Mesothelial cell of epicardium (in vitro differentiated cells): ENCODE data around the gene SLC10A1. TPM values are rescaled to one million over a fixed set of nuclear protein-coding genes. Genes with fewer than 3 reads are reported as not detected.

Experiments used
- DNase-seq, 2 experiments: peaks; one replicate each; pipeline ENCODE4 v3.0.0; 2021; ENCODE audit warnings: low spot score in 2 of 2; ENCODE audit not compliant: unreplicated experiment in 2 of 2
- H3K27ac Mint-ChIP-seq: 2 replicates; pipeline ENCODE4 v1.8.0; 2021; ENCODE audit warnings: mixed read lengths
- H3K27me3 Mint-ChIP-seq: 2 replicates; pipeline ENCODE4 v1.8.0; 2021; ENCODE audit warnings: low read depth, mixed read lengths
- H3K36me3 Mint-ChIP-seq: 2 replicates; pipeline ENCODE4 v1.8.0; 2021; ENCODE audit warnings: mixed read lengths
- H3K4me1 Mint-ChIP-seq: 2 replicates; pipeline ENCODE4 v1.8.0; 2021; ENCODE audit warnings: mixed read lengths
- H3K4me3 Mint-ChIP-seq: 2 replicates; pipeline ENCODE4 v1.8.0; 2021; ENCODE audit warnings: mild to moderate bottlenecking, moderate library complexity, mixed read lengths
- H3K9me3 Mint-ChIP-seq: 2 replicates; pipeline ENCODE4 v1.8.0; 2021; ENCODE audit warnings: mixed read lengths
- total RNA-seq: library from RNA; stranded (reverse); gene quantifications from 3 replicates; pipeline ENCODE4 v1.2.1, GENCODE V29; 2021
- TF ChIP-seq, protein P1 (sequence below): fragments of 200-600 bp; sonication (generic); IDR thresholded peaks from one replicate; pipeline ENCODE4 v1.5.0; 2021; ENCODE audit warnings: antibody characterized with exemption; ENCODE audit not compliant: unreplicated experiment

Gene SLC10A1
- total RNA-seq, 1 donor from 2014 or later: not detected

DNA sequence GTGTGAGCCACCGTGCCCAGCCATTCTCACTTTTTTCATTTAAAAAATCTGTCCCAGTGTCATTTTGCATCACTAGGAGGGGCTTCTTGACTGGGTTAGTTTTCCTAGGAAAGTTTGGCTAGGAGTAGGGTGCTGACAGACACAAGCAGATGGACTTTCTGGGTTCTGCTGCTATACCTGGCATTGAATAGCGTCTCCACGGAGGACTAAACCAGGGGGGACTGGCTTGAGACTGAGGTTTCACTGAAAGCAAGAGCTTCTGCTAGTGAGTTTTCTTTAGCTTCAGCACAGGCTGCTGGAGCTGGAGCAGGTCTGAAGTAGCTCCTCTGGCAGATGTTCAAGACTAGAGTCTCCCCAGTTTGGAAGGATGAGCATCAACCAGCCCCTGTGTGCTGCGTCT, 1.4 kb downstream of the SLC10A1 start:
- Mint-ChIP-seq H3K36me3 (no peaks in the 10 kb centered on the region), H3K4me3 (no peak overlapping the region), H3K27me3 (peaks cover 24% of the 10 kb centered on the region), H3K4me1 (no peaks in the 10 kb centered on the region), H3K9me3 (peaks cover 2% of the 10 kb centered on the region), H3K27ac (no peak overlapping the region)
- TF ChIP-seq, protein P1, sequence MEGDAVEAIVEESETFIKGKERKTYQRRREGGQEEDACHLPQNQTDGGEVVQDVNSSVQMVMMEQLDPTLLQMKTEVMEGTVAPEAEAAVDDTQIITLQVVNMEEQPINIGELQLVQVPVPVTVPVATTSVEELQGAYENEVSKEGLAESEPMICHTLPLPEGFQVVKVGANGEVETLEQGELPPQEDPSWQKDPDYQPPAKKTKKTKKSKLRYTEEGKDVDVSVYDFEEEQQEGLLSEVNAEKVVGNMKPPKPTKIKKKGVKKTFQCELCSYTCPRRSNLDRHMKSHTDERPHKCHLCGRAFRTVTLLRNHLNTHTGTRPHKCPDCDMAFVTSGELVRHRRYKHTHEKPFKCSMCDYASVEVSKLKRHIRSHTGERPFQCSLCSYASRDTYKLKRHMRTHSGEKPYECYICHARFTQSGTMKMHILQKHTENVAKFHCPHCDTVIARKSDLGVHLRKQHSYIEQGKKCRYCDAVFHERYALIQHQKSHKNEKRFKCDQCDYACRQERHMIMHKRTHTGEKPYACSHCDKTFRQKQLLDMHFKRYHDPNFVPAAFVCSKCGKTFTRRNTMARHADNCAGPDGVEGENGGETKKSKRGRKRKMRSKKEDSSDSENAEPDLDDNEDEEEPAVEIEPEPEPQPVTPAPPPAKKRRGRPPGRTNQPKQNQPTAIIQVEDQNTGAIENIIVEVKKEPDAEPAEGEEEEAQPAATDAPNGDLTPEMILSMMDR: no peak
- no peak for DNase-seq

DNA sequence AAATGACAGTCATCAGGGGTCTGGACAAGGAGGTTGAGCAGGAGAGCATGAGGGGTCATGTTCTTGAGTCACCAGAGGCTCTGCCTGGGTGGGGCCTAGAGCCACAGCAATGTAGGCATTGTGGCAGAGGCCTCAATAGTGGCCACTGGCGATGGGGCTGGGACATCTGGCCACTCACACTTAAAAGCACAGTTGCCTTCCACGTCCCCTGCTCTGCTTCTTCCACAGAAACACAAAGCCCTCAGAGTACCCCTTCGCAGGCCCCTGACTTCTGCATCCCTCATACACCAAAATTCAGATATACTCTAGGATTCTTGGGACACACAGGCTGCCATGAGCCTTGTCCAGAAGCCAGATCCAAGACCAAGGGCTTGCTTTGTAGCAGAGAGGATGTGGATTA, 2.2 kb downstream of the SLC10A1 start:
- no peaks in the 10 kb centered on the region for H3K36me3 Mint-ChIP-seq
- TF ChIP-seq, protein P1: no peak
- H3K4me1 Mint-ChIP-seq: no peaks in the 10 kb centered on the region
- peaks cover 24% of the 10 kb centered on the region for H3K27me3 Mint-ChIP-seq
- no peak overlapping the region for H3K27ac Mint-ChIP-seq
- no peak for DNase-seq
- H3K9me3 Mint-ChIP-seq: no peaks in the 10 kb centered on the region
- no peak overlapping the region for H3K4me3 Mint-ChIP-seq

DNA sequence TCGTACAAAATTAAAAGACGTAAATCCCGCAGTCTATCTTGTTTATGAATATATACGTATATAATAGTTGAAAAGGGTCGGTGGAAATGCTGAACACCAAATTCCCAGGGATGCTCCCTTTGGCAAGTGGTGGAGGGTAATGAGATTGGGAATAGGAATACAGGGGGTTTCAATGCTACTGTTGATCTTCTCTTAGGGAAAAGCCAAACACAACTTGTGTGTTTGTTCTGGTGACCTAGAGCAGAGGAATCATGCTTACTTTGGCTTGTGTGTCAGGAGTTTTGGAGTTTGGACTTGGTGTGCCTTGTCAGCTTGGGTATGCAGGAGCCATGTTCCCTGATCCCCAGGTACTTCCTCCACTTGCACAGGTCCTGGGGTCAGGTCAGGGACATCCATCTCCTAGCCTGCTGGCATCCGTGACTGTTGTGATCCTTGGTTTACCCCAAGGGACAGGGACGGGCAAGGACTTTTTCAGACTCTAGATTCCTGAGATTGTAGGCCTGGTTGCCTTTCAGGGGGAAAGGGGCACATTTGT, 4.1 kb downstream of the SLC10A1 start:
- Mint-ChIP-seq H3K4me1 (no peaks in the 10 kb centered on the region), H3K27ac (no peak overlapping the region), H3K36me3 (no peaks in the 10 kb centered on the region), H3K9me3 (no peaks in the 10 kb centered on the region), H3K4me3 (no peak overlapping the region), H3K27me3 (peaks cover 24% of the 10 kb centered on the region)
- DNase-seq: no peak
- TF ChIP-seq, protein P1: no peak

DNA sequence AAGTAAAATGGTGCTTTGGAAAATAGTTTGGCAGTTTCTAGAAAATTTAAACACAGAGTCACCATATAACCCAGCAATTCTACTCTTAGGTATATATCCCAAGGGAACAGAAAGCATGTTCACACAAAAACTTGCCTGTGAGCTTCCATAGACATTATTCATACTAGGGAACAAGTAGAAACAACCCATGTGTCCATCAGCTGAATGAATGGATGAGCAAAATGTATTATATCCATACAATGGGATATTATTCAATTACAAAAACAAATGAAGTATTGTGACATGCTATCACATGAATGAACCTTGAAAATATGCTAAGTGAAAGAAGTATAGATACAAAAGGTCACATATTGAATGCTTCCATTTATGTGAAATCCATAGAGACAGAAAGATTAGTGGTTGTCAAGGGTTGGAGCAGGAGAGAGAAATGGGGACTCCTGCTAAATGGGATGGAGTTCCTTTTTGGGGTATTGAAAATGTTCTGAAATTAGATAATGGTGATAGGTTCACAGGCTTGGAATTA, 7.9 kb downstream of the SLC10A1 start:
- DNase-seq: no peak
- Mint-ChIP-seq H3K4me1 (no peaks in the 10 kb centered on the region), H3K27me3 (peaks cover under 1% of the 10 kb centered on the region), H3K4me3 (no peak overlapping the region), H3K9me3 (no peaks in the 10 kb centered on the region), H3K36me3 (peaks cover 2% of the 10 kb centered on the region), H3K27ac (no peak overlapping the region)
- TF ChIP-seq, protein P1: no peak

DNA sequence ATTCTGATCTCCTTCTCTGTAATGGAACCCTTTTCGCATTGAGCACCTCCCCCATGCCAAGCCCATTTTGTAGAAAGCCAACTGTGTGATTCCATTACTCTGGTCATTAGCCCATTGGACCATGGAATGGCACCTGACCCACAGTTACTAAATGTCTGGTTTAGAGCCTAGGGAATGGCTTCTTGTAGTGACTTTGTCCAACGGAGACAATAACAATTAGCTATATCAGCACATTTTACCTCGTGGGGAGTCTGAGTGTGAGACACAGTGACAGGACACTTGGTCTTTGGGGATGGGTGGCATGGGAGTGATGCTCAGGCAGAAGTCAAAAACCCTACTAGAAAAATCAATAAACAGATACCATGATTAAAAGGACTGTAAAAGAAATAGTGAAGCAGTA, 10.4 kb downstream of the SLC10A1 start:
- H3K4me3 Mint-ChIP-seq: no peak overlapping the region
- no peak for DNase-seq
- TF ChIP-seq, protein P1: no peak
- no peak overlapping the region for H3K27ac Mint-ChIP-seq
- no peaks in the 10 kb centered on the region for H3K9me3 Mint-ChIP-seq
- no peaks in the 10 kb centered on the region for H3K4me1 Mint-ChIP-seq
- H3K27me3 Mint-ChIP-seq: no peaks in the 10 kb centered on the region
- H3K36me3 Mint-ChIP-seq: peaks cover 2% of the 10 kb centered on the region

DNA sequence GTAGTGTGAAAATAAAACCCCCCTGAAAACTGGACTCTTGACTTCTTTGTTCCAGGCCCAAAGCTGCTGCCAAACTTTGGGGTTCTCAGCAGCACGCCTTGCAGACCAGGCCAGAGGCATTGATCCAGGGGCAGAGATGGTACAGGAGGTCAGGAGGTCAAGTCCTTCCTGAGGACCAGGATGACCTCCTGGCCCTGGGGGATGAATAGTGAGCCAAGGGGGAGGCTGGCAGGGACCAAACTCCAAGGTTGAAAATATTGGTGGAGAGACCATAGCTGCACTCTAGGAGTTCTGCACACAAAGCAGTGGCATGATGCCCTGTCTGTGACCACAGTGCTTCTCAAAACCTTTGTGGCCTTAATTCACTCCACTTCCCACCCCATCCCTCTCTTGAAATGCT, 12.1 kb downstream of the SLC10A1 start:
- Mint-ChIP-seq H3K4me1 (no peaks in the 10 kb centered on the region), H3K27ac (no peak overlapping the region), H3K9me3 (no peaks in the 10 kb centered on the region), H3K27me3 (no peaks in the 10 kb centered on the region), H3K4me3 (no peak overlapping the region), H3K36me3 (peaks cover 3% of the 10 kb centered on the region)
- no peak for DNase-seq
- TF ChIP-seq, protein P1: no peak
